C1 segment of cervical spinal cord (tissue), 14 donors: Measurements from ENCODE around the gene BHMT2.

ENCODE experiments used
- DNase-seq, 14 donors: peaks; one replicate each; lab custom pipeline; 2025; lab: John Stamatoyannopoulos, UW

BHMT2 gene

DNA sequence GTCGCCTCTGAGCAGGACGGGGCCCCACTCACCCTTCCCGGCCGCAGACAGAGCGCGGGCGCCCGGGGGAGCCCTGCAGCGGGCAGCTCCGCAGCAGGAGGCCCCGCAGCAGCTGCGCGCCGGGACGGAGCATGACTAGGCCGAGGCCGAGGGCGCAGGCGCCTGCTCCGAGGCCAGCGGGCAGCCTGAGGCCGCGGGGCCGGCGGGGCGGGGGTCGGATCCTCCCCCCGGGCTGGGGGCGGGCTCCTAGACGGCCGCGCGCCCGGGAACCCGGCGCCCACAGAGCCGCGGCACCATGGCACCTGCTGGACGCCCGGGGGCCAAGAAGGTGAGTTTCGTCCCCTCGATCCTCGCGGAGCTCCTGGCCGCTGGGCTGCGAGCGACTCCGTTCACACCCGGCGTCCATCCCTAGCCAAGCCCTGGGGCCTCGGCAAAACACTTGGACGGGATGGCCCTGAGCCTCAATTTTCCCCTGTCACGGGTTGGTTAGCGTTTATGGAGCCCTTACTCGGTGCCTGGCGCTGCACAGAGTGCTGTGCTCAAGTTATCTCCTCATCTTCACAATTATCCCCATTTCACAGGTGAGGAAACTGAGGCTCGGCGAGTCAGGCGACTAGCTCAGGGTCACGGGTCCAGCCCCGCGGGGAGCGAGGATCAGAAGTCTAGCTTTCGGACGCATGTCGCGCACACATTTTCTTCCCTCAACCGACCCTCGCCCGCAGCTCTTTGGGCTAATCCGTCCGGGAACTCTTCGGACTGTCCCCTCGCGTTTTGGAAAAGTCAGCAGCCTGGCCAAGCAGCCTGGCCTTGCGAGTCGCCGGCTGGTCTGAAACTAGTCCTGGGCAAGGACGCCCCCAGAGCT is at the start of gene BHMT2, which contains the start of gene DMGDH:
Gene BHMT2 (plus strand): TSS at position 280 of the 862 bp plus-strand sequence. CDS start 16 bp downstream, at position 296.
Gene DMGDH (minus strand): TSS at position 187 of the 862 bp plus-strand sequence. CDS start 54 bp downstream, at position 133.
- peak in 4 of 14 donors; percentile 2 to 16 (median 4) for DNase-seq

GRCh38 chr5:79020861-79021561 is 48.6 kb upstream of the BHMT2 start:
- peak in 8 of 14 donors; percentile 0 to 22 (median 12) for DNase-seq

GRCh38 chr5:79021753-79022152 is 47.8 kb upstream of the BHMT2 start:
- no peak for DNase-seq

DNA sequence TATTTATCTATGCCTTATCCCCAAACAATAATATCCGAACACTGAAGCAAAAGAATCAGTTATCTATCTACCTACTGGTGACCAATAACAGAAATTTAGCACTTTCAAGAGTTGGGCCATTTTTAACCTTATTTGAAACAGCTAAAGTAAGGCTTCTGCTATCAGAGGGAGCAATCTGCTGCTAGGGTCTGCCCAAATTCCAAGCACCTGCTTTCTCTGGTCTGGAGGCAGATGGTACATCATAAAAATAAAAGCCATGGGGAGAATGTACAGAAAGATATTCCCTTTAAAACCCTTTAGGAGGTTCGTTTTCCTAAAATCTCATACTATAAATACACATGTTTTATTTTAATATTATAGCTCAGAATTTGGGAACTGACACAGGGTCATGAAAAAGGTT is 46.8 kb upstream of the BHMT2 start:
- no peak for DNase-seq

GRCh38 chr5:79023348-79023747 is 46.2 kb upstream of the BHMT2 start:
- DNase-seq, result no peak

DNA sequence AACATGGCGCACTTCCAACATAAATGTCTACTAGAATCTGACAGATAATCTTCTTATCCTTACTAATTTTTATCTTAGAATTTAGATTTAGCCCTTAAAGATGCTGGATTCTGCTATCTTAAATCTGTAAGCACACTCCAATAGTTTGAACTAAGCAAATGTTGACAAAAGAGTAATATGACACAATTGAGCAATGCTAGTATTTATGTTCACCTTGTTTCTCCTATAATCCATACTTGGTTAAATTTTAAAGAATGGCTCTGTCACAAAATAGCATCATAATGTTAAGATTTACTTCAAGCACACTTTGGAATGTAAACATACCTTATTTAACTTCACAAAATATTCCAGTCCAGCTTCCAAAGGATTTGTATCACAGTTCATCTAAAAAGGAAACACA is 45.6 kb upstream of the BHMT2 start:
- DNase-seq, result no peak

DNA sequence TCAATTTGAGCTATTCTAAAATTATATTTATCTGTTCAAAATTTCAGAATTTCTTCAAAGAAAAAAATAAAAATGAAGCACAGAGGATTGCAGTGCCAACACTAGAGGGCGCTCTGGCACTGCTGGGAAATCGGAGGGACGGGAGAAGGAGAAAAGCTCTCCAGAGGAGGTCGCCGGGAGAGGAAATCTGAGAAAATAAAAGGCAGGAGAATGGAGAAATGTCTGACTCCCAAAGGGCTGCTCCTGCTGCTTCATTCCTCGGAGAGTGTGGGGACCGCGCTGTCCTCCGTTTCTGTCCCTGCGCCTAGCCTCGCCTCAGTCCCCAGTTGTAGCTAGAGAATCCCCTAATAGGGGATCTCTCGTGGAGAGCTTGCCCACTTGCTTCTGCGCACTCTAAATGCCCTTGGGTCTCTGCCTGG is 44.5 kb upstream of the BHMT2 start:
- peak in 11 of 14 donors; percentile 14 to 61 (median 23) for DNase-seq

DNA sequence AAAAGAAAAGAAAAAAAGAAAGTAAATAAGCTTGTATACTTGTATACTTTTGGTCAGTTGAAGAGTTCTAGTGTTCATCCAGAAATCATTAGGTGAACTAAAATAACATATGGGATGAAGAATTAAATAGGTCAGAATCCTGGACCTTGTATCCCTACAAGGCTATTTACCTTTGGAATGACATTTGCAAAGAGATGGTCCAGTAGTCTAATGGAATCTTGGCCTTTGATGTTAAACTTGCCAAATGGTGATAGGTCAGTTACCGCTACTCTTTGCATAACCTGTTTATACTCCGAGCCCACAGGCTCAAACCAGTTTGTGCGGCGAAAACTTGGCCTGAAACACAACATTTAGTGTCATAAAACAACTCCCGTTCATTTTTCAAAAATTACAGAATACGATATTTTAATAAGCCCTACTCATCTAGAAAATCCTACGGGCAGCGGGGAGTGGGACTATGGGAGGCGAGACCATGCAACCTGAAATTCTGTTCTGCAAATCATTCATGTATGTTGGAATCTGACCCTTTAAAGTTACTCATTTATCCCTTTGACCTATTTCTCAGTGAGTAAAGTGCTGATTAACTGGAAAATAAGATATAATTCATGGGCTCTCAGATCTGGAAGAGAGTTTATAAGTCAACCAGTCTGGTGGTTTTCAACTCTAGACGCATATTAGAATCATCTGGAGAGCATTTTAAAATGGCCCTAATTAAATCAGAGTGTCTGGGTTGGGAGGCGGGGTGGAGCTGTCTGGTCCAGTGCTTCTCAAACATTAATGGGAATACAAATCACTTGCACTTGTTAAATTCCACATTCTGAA is 38.7 kb upstream of the BHMT2 start:
- DNase-seq, result no peak

DNA sequence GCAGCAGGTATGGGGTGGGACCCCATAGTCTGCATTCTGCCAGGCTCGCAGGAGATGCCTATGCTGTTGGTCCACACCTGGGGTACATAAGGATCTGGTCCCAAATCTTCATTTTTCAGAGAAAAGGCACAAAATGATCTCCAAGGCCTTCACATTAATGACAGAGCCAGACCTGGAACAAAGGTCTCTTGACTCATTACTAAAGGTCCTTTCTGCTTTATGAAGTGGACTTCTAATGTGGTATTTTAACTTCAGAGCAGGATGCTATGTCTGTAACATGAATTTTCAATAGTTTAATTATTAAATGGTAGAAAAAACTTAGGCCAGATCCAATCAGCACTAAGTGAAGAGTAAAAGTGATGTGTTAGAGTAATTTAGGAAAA is 38.1 kb upstream of the BHMT2 start:
- DNase-seq, result no peak

DNA sequence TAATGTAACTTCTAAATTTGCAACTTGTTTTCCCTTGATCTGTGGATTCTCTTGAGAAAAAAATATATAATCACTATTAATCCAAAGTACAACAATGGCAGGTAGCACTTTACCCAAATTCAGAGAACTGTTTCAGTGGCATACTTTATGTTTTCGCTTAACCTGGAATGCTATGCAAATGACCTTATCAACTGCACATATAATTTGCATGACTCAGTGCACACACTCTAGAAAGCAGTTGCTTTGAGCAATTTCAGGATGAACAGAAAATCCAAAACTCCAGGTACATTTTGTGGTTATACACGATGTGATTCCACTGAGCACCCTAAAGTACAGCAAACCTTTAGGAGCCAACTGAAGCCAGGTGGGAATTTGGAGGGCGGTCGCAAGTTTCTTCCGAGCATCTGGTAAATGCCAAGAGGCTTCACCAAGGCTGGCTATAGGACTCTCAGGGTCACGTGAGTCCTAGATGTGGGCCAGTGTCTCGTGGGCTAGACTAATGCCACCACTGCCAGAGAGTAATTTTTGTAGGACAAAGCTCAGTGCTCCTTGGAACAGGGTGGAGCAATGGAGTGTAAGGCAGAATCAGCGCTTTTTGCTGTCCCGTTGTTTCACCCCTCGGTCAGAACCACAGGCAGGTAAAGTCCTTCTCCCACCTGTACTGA is 37.4 kb upstream of the BHMT2 start:
- no peak for DNase-seq

DNA sequence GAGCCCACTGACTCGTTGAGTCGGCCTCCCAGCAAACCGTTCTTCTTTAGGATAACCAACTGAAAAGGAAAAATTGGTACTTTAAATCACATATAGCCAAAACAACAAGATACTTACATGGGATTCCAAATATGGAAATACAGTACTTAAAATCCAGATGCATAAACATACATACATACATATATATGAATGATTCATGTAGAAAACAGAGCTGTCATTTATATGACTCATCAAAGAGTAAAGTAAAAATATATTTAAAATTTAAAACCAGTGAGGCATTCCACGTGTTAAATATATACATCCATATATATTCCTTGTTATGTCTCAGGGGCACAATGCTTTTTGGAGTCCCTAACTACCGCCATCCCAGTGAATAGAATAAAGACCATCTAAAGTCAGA is 36.8 kb upstream of the BHMT2 start:
- DNase-seq, result no peak

DNA sequence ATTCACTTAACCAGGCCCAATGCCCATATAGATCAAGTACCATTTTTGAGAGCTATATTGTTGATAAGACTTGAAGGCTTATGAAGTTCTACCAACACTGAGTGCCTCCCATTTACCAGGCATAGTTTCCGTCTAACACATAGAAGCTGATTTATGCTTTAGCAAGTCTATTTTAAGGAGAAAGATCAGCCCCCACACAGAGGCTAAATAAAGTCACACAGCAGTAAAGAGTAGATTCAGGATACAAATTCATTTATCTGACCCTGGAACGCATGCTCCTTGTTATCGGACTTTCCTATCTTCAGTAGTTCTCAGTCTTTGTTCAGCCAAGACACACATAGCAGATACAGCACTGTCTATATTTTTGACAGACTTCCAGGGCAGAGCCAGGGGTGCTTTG is 34.3 kb upstream of the BHMT2 start:
- no peak for DNase-seq

DNA sequence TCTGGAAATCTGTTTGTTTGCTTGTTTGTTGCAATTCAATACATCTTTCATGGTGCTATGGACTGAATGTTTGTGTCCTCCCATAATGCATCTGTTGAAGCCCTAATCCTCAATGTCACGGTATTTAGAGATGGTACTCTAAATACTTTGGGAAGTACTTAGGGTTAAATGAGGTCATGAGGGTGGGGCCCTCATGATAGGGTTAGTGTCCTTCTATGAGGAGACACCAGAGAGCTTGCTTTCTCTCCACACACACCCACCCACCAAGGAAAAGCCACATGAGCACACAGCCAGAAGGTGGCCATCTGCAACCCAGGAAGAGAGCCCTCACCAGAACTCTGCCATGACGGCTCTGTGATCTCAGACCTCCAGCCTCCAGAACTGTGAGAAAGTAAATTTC is 32.8 kb upstream of the BHMT2 start:
- no peak for DNase-seq

GRCh38 chr5:79042188-79042587 is 27.4 kb upstream of the BHMT2 start:
- DNase-seq, result no peak

GRCh38 chr5:79047199-79047598 is 22.4 kb upstream of the BHMT2 start:
- no peak for DNase-seq

- no peak for DNase-seq
Measured at GRCh38 chr5:79048437-79048836, 21.1 kb upstream of the BHMT2 start.

- no peak for DNase-seq
Measured at GRCh38 chr5:79050498-79050897, 19.1 kb upstream of the BHMT2 start.

- no peak for DNase-seq
Measured at GRCh38 chr5:79053321-79053720, 16.2 kb upstream of the BHMT2 start.

DNA sequence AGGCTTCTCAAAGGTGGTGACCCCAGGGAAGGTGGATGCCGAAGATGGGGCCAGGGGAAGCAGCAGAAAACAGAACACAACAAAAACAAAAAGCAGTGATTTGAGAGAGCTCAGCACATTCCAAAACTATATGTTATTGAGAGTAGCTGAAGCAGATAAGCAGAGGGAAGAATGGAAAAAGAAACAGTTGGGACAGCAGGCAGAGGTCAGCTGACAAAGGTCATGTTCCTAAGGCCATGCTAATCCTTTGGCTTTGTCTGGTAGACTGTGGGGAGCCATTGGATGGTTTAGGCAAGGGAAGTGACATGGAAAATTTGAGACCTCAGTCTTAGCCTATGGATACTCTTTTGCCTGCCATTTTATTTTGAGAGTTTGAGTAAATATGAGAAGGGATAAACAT is 14.6 kb upstream of the BHMT2 start:
- DNase-seq, result no peak

DNA sequence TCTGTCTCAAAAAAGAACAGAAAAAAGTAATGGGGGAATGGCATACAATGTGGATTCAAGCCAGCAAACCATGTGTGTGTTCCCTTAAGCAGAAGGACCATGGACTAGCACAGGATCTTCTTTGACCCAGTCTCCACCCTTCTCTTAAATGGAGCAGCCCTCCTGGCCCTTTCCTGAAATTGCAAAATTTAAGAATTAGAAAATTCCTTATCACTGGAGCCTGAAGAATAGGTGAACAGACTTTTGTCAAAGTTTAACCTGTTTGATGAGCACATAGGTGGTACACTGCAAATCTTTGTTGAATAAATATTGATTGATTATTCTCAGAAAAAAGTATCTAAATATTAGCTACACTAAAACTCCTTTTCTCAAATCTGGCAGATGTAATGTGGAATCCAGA is 12.7 kb upstream of the BHMT2 start:
- no peak for DNase-seq

DNA sequence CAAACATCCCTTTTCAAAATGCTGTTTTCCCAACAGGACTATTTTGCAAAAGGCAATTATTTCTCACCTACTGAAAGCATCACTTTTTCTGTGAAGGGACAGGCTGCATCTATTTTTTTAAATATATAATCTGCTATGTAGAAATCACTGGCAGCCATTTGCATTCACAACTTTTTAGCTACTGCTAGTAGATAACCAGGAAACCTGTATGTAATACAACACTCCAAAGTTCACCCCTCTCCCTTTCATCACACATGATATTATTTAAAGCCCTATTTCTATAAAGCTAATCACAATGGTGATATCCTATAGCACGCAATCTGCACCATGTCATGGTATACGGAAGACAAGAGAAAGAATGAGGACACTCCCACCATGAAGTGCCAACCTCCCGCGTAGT is 9.9 kb upstream of the BHMT2 start:
- DNase-seq, result no peak
